ENCODE measurements around the gene RAB3IL1.

Gene RAB3IL1

GRCh38 chr11:61912530-61912898 lies 4.9 kb downstream of the RAB3IL1 start:
- Histone ChIP-seq H3K9ac (ENCODE audit: low read depth, low read length) (no peak overlapping the region), H3K36me3 (ENCODE audit: insufficient read depth, low read length) (no peaks in the 10 kb centered on the region), H3K9me3 (ENCODE audit: insufficient read depth, low read length, severe bottlenecking) (no peaks in the 10 kb centered on the region), H3K4me3 (ENCODE audit: low read depth in 1 of 2, low read length in 2 of 2) (no peak overlapping the region), H3K4me1 (ENCODE audit: insufficient read depth, low read length) (no peaks in the 10 kb centered on the region), H3K27me3 (ENCODE audit: insufficient read depth, low read length, poor library complexity) (no peaks in the 10 kb centered on the region), H3K4me2 (ENCODE audit: insufficient read depth, low read length) (no peak overlapping the region), H3K27ac (ENCODE audit: low read length) (no peak overlapping the region), H4K20me1 (ENCODE audit: insufficient read depth, low read length) (no peaks in the 10 kb centered on the region), H3K79me2 (ENCODE audit: insufficient read depth, low read length) (no peaks in the 10 kb centered on the region), H2AFZ (ENCODE audit: low read depth, low read length) (no peak overlapping the region)
- DNase-seq (no peak), ATAC-seq (ENCODE audit: insufficient read depth, low read depth) (no peak)
- TF ChIP-seq EZH2 (IDR thresholded peaks at IDR 0.05; ENCODE audit: borderline replicate concordance, low read depth, low read length, severe bottlenecking) = no peak
- TF ChIP-seq CTCF (IDR thresholded peaks at IDR 0.05; ENCODE audit: borderline replicate concordance, extremely low read depth, low read length, poor library complexity, severe bottlenecking) = no peak

DNA sequence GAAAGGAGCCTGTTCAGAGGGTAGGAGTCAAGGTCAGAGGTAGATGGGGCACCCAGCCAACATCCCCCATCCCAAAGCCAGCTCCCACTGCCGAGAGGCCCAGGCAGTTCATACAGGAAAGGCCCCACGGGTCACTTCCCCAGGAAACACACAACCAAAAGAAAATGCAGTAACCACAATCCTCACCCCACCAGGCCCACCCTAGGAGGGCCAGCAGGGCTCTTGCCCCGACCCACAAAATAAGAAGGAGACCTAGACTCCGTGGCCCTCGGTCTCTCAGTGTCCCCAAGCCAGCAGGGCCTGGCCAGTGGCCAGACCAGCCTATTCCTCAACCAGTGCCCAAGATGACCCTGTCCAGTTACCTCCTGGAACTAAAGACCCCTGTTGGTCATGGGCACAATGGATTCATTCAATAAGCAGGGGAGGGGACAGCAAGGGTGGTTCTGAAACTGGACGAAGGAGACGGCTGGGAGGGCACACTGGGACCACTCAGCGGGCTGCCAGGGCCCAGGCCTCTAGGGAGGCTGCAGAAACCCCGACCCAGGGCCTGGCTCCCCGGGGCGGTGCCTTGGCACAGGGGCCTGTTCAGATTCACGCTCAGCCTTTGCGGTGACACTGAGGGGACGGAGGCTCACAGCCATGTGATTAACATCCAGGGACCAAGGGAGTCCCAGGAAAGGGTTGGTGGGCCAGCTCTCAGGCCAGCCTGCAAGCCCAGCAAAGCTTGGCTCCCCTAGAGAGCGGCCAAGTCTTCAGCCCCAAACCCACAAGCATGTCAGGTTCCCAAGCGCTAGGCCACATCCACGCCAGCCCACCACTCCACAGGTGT lies 5.5 kb downstream of the RAB3IL1 start:
- no peak for ATAC-seq (ENCODE audit: insufficient read depth, low read depth)
- no peak for DNase-seq
- no peaks in the 10 kb centered on the region for H3K36me3 ChIP-seq (ENCODE audit: insufficient read depth, low read length)

GRCh38 chr11:61911128-61911700 lies 6.2 kb downstream of the RAB3IL1 start:
- Histone ChIP-seq H3K9ac (ENCODE audit: low read depth, low read length) (no peak overlapping the region), H3K4me2 (ENCODE audit: insufficient read depth, low read length) (no peak overlapping the region)

More for the DNA sequence above, 5.5 kb downstream of the RAB3IL1 start:
- no peak overlapping the region for H3K27ac ChIP-seq (ENCODE audit: low read length)
- H3K4me2 ChIP-seq (ENCODE audit: insufficient read depth, low read length) = no peak overlapping the region
- no peak overlapping the region for H3K9ac ChIP-seq (ENCODE audit: low read depth, low read length)
- no peak overlapping the region for H3K4me3 ChIP-seq (ENCODE audit: low read depth in 1 of 2, low read length in 2 of 2)
- H2AFZ ChIP-seq (ENCODE audit: low read depth, low read length) = no peak overlapping the region
- TF ChIP-seq EZH2 (IDR thresholded peaks at IDR 0.05; ENCODE audit: borderline replicate concordance, low read depth, low read length, severe bottlenecking) = no peak
- no peak for TF ChIP-seq CTCF (IDR thresholded peaks at IDR 0.05; ENCODE audit: borderline replicate concordance, extremely low read depth, low read length, poor library complexity, severe bottlenecking)
- H3K9me3 ChIP-seq (ENCODE audit: insufficient read depth, low read length, severe bottlenecking) = no peaks in the 10 kb centered on the region
- no peaks in the 10 kb centered on the region for H4K20me1 ChIP-seq (ENCODE audit: insufficient read depth, low read length)
- no peaks in the 10 kb centered on the region for H3K4me1 ChIP-seq (ENCODE audit: insufficient read depth, low read length)
- no peaks in the 10 kb centered on the region for H3K79me2 ChIP-seq (ENCODE audit: insufficient read depth, low read length)
- H3K27me3 ChIP-seq (ENCODE audit: insufficient read depth, low read length, poor library complexity) = no peaks in the 10 kb centered on the region

More at GRCh38 chr11:61911128-61911700, 6.2 kb downstream of the RAB3IL1 start:
- no peaks in the 10 kb centered on the region for H3K79me2 ChIP-seq (ENCODE audit: insufficient read depth, low read length)
- H3K27me3 ChIP-seq (ENCODE audit: insufficient read depth, low read length, poor library complexity) = no peaks in the 10 kb centered on the region
- no peak overlapping the region for H3K4me3 ChIP-seq (ENCODE audit: low read depth in 1 of 2, low read length in 2 of 2)
- ATAC-seq (ENCODE audit: insufficient read depth, low read depth) (no peak), DNase-seq (no peak)
- H2AFZ ChIP-seq (ENCODE audit: low read depth, low read length) = no peak overlapping the region
- no peak overlapping the region for H3K27ac ChIP-seq (ENCODE audit: low read length)
- no peak for TF ChIP-seq CTCF (IDR thresholded peaks at IDR 0.05; ENCODE audit: borderline replicate concordance, extremely low read depth, low read length, poor library complexity, severe bottlenecking)
- TF ChIP-seq EZH2 (IDR thresholded peaks at IDR 0.05; ENCODE audit: borderline replicate concordance, low read depth, low read length, severe bottlenecking) = no peak
- no peaks in the 10 kb centered on the region for H3K9me3 ChIP-seq (ENCODE audit: insufficient read depth, low read length, severe bottlenecking)
- H3K4me1 ChIP-seq (ENCODE audit: insufficient read depth, low read length) = no peaks in the 10 kb centered on the region
- no peaks in the 10 kb centered on the region for H4K20me1 ChIP-seq (ENCODE audit: insufficient read depth, low read length)
- H3K36me3 ChIP-seq (ENCODE audit: insufficient read depth, low read length) = no peaks in the 10 kb centered on the region
